ENCODE results near the gene FCRL2.
"Not testable (repeated sequence)": the region's sequence is repeated elsewhere in the genome, so short reads cannot be mapped to it uniquely, and the experiment has no call there.

The FCRL2 gene

DNA sequence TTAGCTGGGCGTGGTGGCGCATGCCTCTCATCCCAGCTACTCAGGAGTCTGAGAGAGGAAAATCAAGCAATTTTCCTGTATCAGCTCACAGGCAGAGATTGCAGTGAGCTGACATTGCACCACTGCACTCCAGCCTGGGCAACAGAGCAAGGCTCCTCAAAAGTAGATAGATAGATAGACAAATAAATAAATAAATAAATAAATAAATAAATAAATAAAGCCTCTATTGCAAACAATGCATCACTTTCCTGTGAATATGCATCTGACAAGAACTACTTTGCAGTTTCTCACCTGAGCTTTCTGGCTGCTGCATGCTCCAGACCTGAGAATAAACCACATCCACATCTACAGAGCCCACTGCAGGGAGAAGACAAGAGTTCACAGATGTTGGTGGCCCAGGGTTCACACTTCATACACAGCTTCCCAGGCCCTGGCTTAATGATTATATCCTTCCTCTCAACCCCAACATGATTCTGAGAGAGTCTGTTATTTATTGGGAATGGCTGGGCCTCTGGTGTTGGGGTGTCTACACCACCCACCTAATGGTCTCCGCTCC lies 28.6 kb downstream of the FCRL2 start:
- DNase-seq: no peak

DNA sequence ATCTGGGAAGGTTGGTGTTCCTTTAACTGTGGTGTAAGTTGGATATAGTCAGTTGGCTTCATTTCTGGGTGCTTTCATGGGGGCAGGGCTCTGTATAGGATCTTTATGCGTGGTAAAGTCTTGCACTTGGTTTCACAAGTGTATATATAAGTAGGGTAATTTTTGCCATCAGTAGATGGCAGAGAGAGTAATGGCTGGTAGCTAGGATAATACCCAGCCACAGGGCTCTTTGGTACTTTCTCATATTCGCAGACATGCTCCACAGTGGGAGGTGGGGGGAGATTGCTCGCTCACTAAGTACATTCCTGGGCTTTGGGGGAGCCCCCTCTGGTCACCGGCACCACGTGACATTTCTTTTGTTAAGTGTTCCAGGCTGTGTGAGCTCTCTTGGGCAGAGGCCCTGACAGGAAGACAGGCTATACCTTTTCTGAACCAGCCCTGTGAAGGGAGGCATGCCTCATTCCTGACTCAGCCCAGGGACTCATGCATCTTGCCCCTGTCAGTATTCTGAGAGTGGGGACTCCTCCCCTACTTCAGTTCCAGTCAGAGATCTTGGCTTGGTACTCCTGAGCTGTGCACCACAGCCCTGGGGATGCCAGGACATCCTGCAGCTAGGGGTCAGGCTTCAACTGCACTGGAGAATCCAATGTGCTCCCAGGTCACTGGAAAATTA lies 37.6 kb downstream of the FCRL2 start:
- no peak for DNase-seq

DNA sequence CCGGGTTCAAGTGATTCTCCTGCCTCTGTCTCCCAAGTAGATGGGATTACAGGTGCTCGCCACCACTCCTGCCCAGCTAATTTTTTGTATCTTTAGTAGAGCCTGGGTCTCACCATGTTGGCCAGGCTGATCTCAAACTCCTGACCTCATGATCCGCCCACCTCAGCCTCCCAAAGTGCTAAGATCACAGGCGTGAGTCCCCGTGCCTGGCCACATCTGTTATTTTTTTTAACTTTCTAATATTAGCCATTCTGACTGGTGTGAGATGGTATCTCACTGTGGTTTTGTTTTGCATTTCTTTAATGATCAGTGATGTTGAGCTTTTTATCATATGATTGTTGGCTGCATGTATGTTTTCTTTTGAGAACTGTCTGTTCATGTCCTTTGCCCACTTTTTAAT lies 40.9 kb downstream of the FCRL2 start:
- not testable (repeated sequence) for DNase-seq

DNA sequence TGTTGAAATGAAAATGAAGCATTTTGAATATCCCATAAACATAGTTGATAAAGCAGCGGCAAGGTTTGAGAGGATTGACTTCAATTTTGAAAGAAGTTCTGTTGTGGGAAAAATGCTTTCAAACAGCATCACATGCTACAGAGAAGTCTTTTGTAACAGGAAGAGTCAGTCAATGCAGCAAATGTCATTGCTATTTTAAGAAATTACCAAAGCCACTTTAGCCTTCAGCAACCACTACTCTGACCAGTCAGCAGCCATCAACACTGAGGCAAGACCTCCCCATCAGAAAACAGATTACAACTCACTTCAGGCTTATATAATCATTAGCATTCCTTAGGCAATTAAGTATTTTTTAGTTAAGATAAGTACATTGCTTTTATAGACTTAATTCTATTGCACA lies 42.6 kb downstream of the FCRL2 start:
- DNase-seq: no peak

DNA sequence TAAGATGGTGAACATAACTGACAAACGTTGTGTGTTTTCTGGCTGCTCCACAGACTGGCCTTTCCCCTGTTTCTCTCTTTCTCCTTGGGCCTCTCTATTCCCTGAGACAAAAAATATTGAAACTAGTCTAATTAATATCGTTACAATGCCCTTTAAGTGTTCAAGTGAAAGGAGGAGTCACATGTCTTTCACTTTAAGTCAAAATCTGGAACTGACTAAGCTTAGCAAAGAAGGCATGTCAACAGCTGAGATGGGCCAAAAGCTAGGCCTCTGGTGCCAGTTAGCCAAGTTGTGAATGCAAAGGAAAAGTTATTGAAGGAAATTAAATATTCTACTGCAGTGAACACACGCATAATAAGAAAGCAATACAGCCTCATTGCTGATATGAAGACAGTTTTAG lies 44.2 kb downstream of the FCRL2 start:
- DNase-seq: no peak

DNA sequence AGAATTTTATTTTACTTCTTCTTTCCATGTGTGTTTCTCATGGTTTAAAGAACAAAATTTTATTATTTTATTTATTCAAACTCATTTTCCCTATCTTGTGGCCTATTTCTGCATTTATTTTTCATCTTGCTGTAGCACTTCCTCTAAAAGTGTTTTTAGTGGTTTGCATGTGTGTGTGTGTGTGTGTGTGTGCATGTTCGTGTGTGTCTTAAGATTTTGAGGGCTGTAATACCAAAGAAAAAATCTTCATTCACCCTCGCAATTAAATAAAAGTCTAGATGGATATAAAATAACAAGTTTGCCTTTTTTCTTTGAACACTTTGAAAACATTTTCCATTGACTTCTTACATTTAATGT lies 51.7 kb downstream of the FCRL2 start:
- DNase-seq: no peak

DNA sequence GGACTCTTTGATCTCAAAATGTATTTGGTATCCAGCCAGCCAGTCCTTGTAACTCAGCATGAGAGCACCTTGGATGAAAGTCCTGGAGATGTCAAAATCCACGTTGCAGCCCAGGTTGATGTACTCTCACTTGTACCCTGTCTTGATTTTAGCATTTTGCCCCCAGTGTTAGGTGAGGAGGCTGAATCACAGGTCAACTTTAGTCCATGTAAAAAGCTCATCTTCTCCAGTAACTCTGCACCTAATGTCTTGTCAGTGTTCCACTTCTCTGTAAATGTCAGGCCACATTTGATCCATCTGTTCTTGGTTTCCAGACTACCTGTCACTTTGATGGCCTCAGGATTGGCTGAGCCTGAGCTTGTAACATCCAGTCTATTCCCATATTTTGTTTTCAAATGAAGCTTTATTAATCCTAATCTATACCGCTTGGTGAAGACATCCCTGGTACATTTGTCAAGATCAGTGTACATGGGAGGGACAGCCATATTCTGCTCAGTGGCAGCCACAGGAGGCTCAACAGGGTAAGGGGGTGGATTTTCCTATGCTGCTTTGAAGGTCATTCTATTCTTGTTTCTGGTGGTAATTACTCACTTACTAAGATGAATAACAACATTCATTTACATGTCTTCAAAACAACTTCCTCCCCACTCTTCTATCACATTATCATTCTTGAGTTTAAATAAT lies 52.3 kb downstream of the FCRL2 start:
- no peak for DNase-seq

DNA sequence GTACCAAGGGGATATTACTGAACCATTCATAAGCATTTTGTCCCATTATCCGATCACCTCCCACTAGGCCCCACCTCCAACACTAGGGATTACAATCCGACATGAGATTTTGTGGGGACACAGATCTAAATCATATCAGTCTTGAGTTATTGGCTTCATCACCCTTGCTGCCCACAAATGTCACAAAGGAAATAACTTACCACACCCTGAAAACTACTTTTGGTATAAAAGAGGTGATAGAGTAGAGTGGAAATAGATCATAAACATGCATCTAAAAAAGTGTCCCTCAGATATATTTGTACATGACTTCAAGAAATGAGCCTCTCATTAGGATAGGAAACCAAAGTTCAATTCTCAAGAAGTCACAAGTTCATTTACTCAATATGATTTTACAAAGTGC lies 53.8 kb downstream of the FCRL2 start:
- DNase-seq: no peak

DNA sequence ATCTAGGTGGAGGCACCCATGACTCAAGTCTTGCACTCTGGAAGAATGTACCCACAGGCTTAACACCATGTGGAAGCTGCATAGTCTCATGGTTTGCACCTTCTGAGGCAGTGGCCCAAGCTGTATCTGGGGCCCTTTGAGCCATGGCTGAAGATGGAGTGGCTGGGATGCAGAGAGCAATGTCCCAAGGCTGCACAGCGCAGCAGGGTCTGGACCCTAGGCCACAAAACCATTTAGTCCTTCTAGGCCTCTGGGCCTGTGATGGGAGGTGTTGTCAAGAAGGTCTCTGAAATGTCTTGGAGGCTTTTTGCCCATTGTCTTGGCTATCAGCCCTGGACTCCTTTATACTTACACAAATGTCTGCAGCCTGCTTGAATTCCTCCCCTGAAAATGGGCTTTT lies 54.9 kb downstream of the FCRL2 start:
- DNase-seq: no peak

DNA sequence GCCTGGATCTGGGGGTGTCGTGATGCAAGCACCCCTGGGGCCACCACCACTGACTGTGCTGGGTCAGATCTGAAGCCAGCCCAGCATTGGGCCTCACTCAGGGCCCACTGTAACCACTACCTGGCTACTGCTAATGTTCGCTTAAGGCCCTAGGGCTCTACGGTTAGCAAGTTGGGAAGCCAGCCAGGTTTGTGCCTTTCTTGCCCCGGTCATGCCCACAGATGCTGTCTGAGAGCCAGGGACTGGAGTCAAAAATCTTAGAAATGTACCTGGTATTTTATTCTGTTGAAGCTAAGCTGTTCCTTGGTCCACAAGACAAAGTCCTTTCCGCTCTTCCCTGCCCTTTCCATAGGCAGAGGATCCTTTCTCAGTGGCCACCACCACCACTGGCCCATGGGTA lies 61.2 kb downstream of the FCRL2 start:
- no peak for DNase-seq

DNA sequence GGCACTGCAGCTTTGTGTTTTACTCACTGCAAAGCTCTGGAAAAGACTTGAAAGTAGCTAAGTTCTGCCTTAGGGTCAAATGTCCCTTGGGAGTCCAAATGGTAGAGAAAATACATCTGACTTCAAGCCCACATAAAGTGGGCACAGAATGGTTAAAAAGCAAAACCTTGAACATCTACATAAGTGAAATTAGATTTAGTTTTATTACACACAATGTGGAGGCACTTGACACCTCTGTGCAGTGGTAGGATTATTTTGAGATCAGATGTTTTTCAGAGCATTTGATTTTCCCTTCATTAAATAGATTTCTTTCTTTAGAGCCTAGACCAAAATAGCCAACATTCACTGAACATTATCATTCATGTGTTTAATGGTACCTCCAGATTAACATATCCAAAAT lies 65.1 kb downstream of the FCRL2 start:
- DNase-seq: no peak

DNA sequence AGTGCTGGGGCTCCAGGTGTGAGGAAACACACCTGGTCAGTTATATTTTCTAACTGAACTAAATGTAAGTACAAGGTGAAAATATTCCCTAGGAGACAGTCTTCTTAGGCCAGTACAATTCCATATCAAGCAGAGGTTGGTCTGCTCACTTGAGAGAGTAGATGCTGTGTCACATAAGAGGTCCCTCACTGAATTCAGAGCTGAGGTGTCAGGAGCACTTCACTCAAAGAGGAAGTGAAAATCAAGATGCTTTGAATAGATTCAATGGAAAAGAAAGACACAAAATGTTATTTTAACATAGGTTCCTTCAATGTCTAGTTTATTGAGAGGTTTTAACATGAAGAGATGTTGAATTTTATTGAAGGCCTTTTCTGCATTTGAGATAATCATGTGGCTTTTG lies 72.1 kb downstream of the FCRL2 start:
- DNase-seq: no peak

DNA sequence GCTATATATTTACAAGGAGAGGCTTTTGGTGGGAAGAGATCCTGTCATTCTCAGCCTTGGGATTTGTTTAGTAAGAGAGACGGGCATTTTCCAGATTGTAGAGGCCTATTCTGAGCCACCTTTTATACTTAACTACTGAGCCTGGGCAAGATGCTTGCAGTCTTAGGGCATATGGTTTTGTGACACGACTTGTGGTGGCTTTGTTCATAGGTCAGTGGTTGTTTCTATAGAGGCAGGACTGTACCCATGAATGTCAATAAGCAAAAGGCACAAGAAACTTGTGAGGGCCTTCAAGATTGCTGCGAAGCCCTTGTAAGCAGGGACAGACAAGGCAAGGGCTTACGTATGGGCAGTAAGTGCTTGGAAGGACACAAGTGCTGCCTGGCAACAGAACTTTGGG lies 73.0 kb downstream of the FCRL2 start:
- DNase-seq: no peak

DNA sequence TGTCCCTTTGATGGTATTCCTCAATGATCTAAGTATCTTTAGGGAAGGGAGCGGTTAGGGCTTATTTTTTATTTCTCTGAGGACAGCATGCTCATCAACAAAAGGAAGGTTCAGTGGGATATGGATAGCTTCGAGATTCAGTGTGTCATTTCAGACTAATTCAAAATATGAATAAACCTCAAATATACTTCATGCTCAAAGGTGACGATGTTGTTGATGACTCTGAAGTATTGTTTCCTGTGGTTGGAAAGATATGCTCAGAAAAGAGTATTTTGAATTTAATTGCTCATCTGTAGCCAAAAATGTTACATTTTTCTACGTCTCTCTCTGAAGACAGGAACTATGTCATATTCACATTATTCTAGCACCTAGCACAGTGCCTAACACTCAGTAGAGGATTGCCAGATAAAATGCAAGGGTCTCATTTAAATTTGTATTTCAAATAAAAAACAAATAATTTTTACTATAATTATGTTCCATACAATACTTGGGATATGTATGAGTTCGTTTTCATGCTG lies 74.6 kb downstream of the FCRL2 start:
- no peak for DNase-seq

DNA sequence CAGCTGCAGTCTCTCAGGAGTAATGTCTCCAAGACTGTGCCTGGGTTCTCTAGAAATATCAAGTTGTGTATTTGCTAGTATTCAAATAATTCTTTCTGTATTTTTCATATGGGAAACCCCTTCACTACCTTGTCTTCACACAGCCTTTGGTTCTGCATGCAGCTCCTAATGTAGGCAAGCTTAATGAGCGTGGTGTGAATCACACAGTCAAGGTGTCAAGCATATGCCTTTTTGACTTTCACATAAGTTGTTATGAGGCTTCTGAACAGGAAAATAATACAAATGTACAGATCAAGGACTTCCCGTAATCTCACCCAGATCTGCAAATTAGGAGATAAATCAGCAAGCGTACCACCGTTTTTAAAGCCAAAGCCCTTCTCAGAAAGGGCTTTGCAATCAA lies 76.2 kb downstream of the FCRL2 start, which contains the start of gene FCRL3:
FCRL3 (minus strand) TSS at position 38 of the 400 bp plus-strand sequence. CDS start 280 bp downstream, outside the sequence.
- DNase-seq: no peak

DNA sequence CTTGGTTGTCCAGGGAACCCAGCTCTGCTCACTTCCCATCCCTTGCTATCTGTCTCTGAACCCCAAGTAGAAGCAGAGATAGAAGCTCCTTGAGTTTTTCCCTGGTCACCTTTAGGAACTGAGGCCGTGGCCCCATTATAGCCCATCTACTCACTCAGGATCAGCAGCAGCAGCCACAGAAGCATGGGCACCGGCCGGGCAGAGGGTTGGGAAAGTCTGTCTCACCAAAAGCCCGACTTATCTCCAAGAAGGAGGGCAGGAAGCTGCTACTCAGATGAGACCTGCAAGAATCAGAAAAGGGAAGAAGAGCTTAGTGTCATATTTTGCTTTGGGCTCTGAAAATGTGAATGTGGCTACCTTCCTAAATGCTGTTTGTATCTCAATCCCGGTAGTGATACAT lies 76.6 kb downstream of the FCRL2 start:
- no peak for DNase-seq

DNA sequence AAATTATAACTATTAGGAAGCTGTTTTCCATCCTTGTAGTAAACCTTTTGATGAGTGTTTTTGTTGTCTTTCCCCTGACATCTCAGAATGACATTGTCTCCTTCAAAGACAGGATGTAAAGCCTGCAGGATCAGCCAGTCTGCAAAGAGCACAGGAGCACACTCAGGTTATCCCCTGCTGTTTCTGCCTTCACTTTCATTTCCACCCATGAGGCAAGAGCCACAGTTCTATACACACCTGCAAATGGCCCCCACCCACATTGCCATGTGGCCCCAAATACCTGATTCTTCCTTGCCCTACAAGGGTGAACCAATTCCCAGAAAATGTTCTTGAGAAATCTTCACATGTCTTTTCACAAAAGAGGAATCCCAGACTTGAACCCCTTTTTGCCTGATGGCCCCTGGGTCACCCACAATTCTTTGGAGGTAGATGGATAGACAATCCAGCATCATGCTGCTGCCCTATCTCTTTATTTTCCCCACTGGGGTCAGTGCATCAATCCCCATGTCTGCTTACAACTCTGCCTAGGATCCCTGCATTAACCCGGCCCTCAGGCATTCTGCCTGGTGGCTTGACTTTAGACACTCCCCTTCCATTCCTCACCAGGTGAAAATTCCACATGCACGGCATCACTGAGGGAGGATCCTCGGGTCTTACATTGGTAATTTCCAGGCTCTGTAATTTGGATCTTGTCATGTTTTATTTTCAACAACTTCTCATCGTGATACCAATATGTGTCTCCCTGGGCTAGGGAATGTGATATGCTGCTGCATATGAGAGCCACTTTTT lies 79.0 kb downstream of the FCRL2 start:
- DNase-seq: no peak

DNA sequence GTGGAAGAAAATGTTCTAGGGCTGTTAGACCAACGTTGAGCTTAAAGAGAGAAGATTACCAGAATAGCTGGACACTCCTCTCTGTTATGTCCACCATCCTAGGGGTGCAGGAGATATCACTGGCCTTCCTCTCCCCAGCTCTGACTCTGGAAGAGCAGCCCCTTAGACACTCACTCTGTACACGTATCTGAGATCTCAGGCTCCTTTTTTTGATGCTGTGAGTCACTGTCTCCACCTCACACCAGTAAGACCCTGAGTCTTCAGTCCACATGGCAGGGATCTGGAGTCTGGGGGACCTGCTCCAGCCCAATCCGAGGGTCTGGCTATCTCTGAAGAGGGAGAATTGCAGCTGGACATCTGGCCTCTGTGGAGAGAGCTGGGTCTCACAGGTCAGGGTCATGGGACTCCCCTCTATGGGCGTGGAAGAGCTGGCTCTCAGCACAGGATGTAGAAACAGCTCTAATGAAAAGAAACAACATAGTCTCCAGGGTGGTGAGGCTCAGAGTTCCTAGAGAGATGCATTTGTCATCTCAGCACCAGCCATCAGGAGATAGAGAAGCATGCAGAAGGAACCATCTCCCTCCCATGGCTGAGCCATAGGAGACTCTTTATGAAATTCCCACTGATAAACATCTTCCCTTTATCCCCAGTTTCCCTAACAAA lies 79.8 kb downstream of the FCRL2 start:
- DNase-seq: no peak
